ENCODE measurements around the gene OLFM1. TPM values are rescaled to one million over a fixed set of nuclear protein-coding genes. Genes with fewer than 3 reads are reported as not detected.

OLFM1 gene
- 28.3 TPM for total RNA-seq
- polyA plus RNA-seq, result 24.5 TPM
- long read RNA-seq, donor 1, result 0 reads
- long read RNA-seq, donor 2, result 0 reads
- long read RNA-seq, donor 3, transcript OLFM1-208 (4 exons, 1,057 nt), result major isoform, 6 of 11 reads
- long read RNA-seq, donor 3, partial matches to known transcripts, result 0 of 11 reads
- long read RNA-seq, donor 3, other reads (novel, unspliced or antisense), result 0 of 11 reads
- long read RNA-seq, donor 4, partial matches to known transcripts, result 0 of 4 reads
- long read RNA-seq, donor 4, other reads (novel, unspliced or antisense), result 0 of 4 reads
- long read RNA-seq, donor 5, transcript OLFM1-204 (6 exons, 2,444 nt), result major isoform, 5 of 14 reads
- long read RNA-seq, donor 5, partial matches to known transcripts, result 0 of 14 reads
- long read RNA-seq, donor 5, other reads (novel, unspliced or antisense), result 0 of 14 reads
- long read RNA-seq, donor 6, partial matches to known transcripts, result 0 of 8 reads
- long read RNA-seq, donor 6, other reads (novel, unspliced or antisense), result 0 of 8 reads
- long read RNA-seq, donor 7, partial matches to known transcripts, result 0 of 6 reads
- long read RNA-seq, donor 7, other reads (novel, unspliced or antisense), result 0 of 6 reads
- long read RNA-seq, donor 8, partial matches to known transcripts, result 0 of 5 reads
- long read RNA-seq, donor 8, other reads (novel, unspliced or antisense), result 0 of 5 reads
- long read RNA-seq, donor 9, partial matches to known transcripts, result 0 of 8 reads
- long read RNA-seq, donor 9, other reads (novel, unspliced or antisense), result 0 of 8 reads
- long read RNA-seq, donor 10, transcript OLFM1-204 (6 exons, 2,444 nt), result major isoform, 7 of 12 reads
- long read RNA-seq, donor 10, partial matches to known transcripts, result 0 of 12 reads
- long read RNA-seq, donor 10, other reads (novel, unspliced or antisense), result 0 of 12 reads

DNA sequence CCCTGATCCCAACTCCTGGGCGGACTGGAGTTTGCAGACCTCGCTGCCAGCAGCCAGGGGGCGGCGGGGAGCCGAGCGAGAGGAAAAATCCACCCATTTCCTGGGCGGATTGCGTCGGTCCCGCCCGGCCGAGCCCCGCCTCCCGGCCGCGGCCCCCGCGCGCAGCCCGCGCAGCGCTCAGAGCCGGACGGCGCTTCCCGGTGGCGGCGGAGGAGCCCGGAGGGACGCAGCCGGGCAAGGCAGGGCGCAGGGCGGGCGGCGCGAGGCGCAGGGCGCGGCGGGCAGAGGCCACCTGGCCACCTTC lies at the start of gene OLFM1:
Gene OLFM1, plus strand, starts transcription at position 180 of the 304 bp plus-strand sequence. CDS start 322 bp downstream, outside the sequence.
- Histone ChIP-seq H3K36me3 (ENCODE audit: control insufficient read depth in 2 of 2, insufficient read depth in 2 of 2, low read length in 1 of 2) (no peaks in the 10 kb centered on the region), H3K27ac (ENCODE audit: low read depth in 1 of 2, low read length in 1 of 2) (no peak within 1 kb of the TSS), H3K4me3 (ENCODE audit: low read length in 2 of 2) (peak within 1 kb of the TSS; percentile 5 to 26), H3K4me1 (ENCODE audit: control insufficient read depth in 2 of 2, insufficient read depth in 2 of 2, low read length in 2 of 2) (no peaks in the 10 kb centered on the region), H3K9me3 (ENCODE audit: control insufficient read depth in 2 of 2, insufficient read depth in 1 of 2, low read length in 1 of 2) (no peaks in the 10 kb centered on the region), H3K27me3 (ENCODE audit: control insufficient read depth in 2 of 2, insufficient read depth in 1 of 2, low read length in 1 of 2) (peaks cover 48 to 67% of the 10 kb centered on the region in 2 donors)
- peak in 1 of 9 donors; percentile 11 for DNase-seq (ENCODE audit: low read depth in 6 of 9, low spot score in 9 of 9)
- WGBS, result 1% methylated on average over 40 of the region's 40 CpGs

DNA sequence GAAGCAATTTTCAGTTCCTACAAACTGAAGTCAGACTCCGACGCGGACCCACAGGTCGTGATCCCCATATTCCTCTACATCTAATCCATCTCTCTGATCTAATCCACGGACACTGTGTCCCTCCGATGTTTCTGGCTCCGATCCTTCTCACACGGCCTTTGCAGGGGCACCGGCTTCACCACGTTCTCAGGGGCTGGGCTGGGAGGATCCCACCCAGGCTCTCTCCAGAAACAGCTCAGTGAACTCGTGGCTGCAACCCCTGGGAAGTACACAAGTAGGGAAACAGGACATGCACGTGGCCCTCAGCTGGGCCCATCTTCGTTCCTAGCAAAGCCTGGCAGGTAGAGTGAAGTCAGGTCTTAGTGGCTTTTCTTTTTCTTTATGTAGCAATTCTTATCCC lies 49.1 kb upstream of the OLFM1 start:
- no peak for DNase-seq (ENCODE audit: low read depth in 6 of 9, low spot score in 9 of 9)
- no peaks in the 10 kb centered on the region for H3K9me3 ChIP-seq (ENCODE audit: control insufficient read depth in 2 of 2, insufficient read depth in 1 of 2, low read length in 1 of 2)
- no peaks in the 10 kb centered on the region for H3K27me3 ChIP-seq (ENCODE audit: control insufficient read depth in 2 of 2, insufficient read depth in 1 of 2, low read length in 1 of 2)
- no peaks in the 10 kb centered on the region for H3K36me3 ChIP-seq (ENCODE audit: control insufficient read depth in 2 of 2, insufficient read depth in 2 of 2, low read length in 1 of 2)
- no peak overlapping the region for H3K27ac ChIP-seq (ENCODE audit: low read depth in 1 of 2, low read length in 1 of 2)
- 89% methylated on average over 13 of the region's 13 CpGs for WGBS
- no peak overlapping the region for H3K4me3 ChIP-seq (ENCODE audit: low read length in 2 of 2)
- no peaks in the 10 kb centered on the region for H3K4me1 ChIP-seq (ENCODE audit: control insufficient read depth in 2 of 2, insufficient read depth in 2 of 2, low read length in 2 of 2)

DNA sequence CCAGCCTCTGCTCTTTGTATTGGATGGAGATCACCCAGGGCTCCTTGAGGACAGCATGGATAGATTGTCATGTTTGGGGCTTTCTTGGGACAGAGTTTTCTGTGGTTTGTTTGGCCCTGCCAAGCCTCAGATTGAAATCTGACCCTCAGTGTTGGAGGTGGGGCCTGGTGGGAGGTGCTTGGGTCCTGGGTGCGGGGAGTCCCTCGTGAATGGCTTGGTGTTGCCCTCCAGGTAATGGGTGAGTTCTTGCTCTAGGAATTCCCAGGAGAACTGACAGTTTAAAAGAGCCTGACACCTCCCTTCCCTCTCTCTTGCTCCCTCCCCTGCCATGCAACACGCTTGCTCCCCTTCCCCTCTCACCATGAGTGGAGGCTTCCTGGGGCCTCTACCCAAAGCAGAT lies 48.6 kb upstream of the OLFM1 start:
- Histone ChIP-seq H3K4me1 (ENCODE audit: control insufficient read depth in 2 of 2, insufficient read depth in 2 of 2, low read length in 2 of 2) (no peaks in the 10 kb centered on the region), H3K27ac (ENCODE audit: low read depth in 1 of 2, low read length in 1 of 2) (no peak overlapping the region), H3K4me3 (ENCODE audit: low read length in 2 of 2) (no peak overlapping the region), H3K27me3 (ENCODE audit: control insufficient read depth in 2 of 2, insufficient read depth in 1 of 2, low read length in 1 of 2) (no peaks in the 10 kb centered on the region), H3K9me3 (ENCODE audit: control insufficient read depth in 2 of 2, insufficient read depth in 1 of 2, low read length in 1 of 2) (no peaks in the 10 kb centered on the region), H3K36me3 (ENCODE audit: control insufficient read depth in 2 of 2, insufficient read depth in 2 of 2, low read length in 1 of 2) (no peaks in the 10 kb centered on the region)
- no peak for DNase-seq (ENCODE audit: low read depth in 6 of 9, low spot score in 9 of 9)
- WGBS, result 88% methylated on average over 3 of the region's 3 CpGs

DNA sequence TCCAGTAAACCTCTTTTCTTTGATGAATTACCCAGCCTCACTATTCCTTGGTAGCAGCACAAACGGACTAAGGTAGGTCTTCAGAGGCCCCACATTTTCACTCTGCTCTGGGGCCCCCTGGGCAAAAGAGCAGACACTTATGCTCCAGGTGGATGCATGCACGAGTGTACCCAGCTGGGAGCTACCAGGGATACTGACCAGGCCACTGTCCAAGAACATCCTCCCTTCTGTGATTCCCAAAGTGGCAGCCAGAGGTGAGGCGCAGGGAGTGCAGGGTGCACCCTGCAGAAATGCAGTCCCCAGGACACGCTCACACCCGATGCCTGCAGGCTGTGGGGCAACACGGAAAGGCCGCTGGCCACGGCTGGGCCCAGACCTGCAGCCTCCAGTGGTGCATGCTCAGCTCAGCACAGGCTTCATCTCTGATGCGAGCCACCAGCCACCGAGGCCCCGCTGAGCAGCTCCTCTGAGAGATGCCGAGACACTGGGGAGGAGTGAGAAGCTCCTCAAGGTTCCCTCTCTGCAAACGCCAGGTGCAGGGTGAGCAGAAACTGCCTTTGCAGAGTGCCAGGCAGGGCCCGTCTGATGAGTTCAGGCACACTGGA lies 48.1 kb upstream of the OLFM1 start:
- Histone ChIP-seq H3K9me3 (ENCODE audit: control insufficient read depth in 2 of 2, insufficient read depth in 1 of 2, low read length in 1 of 2) (no peaks in the 10 kb centered on the region), H3K27ac (ENCODE audit: low read depth in 1 of 2, low read length in 1 of 2) (no peak overlapping the region), H3K36me3 (ENCODE audit: control insufficient read depth in 2 of 2, insufficient read depth in 2 of 2, low read length in 1 of 2) (no peaks in the 10 kb centered on the region), H3K4me3 (ENCODE audit: low read length in 2 of 2) (no peak overlapping the region), H3K4me1 (ENCODE audit: control insufficient read depth in 2 of 2, insufficient read depth in 2 of 2, low read length in 2 of 2) (no peaks in the 10 kb centered on the region), H3K27me3 (ENCODE audit: control insufficient read depth in 2 of 2, insufficient read depth in 1 of 2, low read length in 1 of 2) (no peaks in the 10 kb centered on the region)
- no peak for DNase-seq (ENCODE audit: low read depth in 6 of 9, low spot score in 9 of 9)
- WGBS, result 89% methylated on average over 14 of the region's 14 CpGs

DNA sequence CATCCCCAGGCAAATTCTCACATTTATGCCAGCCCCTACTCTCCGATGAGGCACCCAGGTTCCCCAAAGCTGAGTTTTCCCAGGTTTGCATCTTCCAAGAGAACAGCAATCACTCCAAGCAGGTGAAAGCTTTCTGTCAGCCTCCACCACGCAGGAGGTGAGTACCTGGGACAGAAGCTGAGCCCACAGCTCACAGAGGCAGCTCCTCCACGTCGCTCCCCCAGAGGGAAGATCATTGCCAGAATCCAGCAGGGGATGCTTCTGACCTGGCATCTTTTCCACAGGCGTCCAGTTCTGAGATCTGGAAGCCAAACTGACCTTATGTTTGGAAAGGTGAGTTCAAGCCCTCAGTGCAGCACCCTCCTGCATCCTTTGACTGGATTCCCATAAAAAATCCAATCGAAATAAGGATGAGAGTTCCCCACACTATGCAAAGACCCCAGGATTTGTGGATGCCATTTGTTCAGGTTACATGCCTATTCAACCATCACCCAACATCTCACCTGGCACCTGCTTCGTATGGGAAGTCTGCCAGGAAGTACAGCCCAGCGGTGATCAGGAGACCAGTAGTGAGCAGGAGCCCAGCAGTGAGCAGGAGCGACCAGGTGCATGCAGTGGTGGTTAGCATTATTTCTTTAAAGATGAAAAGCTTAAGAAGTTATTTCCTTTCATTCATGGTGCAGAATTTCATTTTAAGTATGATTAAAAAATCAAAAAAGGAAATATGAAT lies 47.4 kb upstream of the OLFM1 start:
- no peaks in the 10 kb centered on the region for H3K4me1 ChIP-seq (ENCODE audit: control insufficient read depth in 2 of 2, insufficient read depth in 2 of 2, low read length in 2 of 2)
- no peak for DNase-seq (ENCODE audit: low read depth in 6 of 9, low spot score in 9 of 9)
- H3K27me3 ChIP-seq (ENCODE audit: control insufficient read depth in 2 of 2, insufficient read depth in 1 of 2, low read length in 1 of 2), result no peaks in the 10 kb centered on the region

DNA sequence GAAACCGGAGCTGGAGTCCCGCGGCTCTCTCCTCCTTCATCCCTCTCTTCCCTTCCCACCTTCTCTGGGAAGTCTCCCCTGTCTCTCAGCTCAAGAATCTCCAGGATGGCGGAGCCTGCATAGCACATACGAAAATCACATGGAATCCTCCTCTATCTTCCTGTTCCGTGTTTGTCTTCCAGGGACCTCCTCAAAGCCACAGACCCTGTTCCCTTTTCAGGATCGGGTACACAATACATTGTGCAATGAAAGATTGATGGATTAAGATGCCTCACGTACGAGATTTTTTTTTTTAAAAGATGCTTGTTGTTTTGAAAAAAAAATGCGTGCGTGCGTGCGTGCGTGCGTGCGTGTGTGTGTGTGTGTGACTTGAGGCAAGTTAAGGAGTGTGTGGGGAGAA lies 46.6 kb upstream of the OLFM1 start:
- Histone ChIP-seq H3K9me3 (ENCODE audit: control insufficient read depth in 2 of 2, insufficient read depth in 1 of 2, low read length in 1 of 2) (no peaks in the 10 kb centered on the region), H3K4me1 (ENCODE audit: control insufficient read depth in 2 of 2, insufficient read depth in 2 of 2, low read length in 2 of 2) (no peaks in the 10 kb centered on the region), H3K4me3 (ENCODE audit: low read length in 2 of 2) (no peak overlapping the region), H3K27me3 (ENCODE audit: control insufficient read depth in 2 of 2, insufficient read depth in 1 of 2, low read length in 1 of 2) (no peaks in the 10 kb centered on the region), H3K27ac (ENCODE audit: low read depth in 1 of 2, low read length in 1 of 2) (no peak overlapping the region), H3K36me3 (ENCODE audit: control insufficient read depth in 2 of 2, insufficient read depth in 2 of 2, low read length in 1 of 2) (no peaks in the 10 kb centered on the region)
- no peak for DNase-seq (ENCODE audit: low read depth in 6 of 9, low spot score in 9 of 9)
- WGBS, result 72% methylated on average over 16 of the region's 16 CpGs

More for the DNA sequence above, 47.4 kb upstream of the OLFM1 start:
- H3K36me3 ChIP-seq (ENCODE audit: control insufficient read depth in 2 of 2, insufficient read depth in 2 of 2, low read length in 1 of 2), result no peaks in the 10 kb centered on the region
- no peak overlapping the region for H3K27ac ChIP-seq (ENCODE audit: low read depth in 1 of 2, low read length in 1 of 2)
- WGBS, result 81% methylated on average over 9 of the region's 9 CpGs
- H3K9me3 ChIP-seq (ENCODE audit: control insufficient read depth in 2 of 2, insufficient read depth in 1 of 2, low read length in 1 of 2), result no peaks in the 10 kb centered on the region
- H3K4me3 ChIP-seq (ENCODE audit: low read length in 2 of 2), result no peak overlapping the region

DNA sequence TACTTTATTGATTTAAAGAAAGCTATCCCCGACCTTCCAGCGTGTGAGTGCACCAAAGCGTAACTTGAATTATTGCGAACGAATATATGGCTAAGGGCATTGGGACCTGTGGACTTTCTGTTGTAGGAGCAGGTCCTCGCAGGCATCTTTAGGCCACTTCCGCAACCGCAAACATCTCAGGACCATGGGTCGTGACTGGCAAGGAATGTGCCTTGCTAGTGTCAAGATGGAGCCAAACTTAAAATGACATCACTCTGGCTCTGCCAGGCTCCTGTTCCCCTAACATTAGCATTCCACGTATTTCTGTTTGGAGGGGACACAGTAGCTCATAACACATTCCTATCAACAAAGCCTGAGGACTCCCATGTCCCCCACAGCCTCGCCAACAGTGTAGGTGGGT lies 44.1 kb upstream of the OLFM1 start:
- Histone ChIP-seq H3K9me3 (ENCODE audit: control insufficient read depth in 2 of 2, insufficient read depth in 1 of 2, low read length in 1 of 2) (no peaks in the 10 kb centered on the region), H3K4me1 (ENCODE audit: control insufficient read depth in 2 of 2, insufficient read depth in 2 of 2, low read length in 2 of 2) (no peaks in the 10 kb centered on the region), H3K27me3 (ENCODE audit: control insufficient read depth in 2 of 2, insufficient read depth in 1 of 2, low read length in 1 of 2) (no peaks in the 10 kb centered on the region), H3K27ac (ENCODE audit: low read depth in 1 of 2, low read length in 1 of 2) (no peak overlapping the region), H3K36me3 (ENCODE audit: control insufficient read depth in 2 of 2, insufficient read depth in 2 of 2, low read length in 1 of 2) (no peaks in the 10 kb centered on the region), H3K4me3 (ENCODE audit: low read length in 2 of 2) (no peak overlapping the region)
- WGBS, result 78% methylated on average over 11 of the region's 11 CpGs
- no peak for DNase-seq (ENCODE audit: low read depth in 6 of 9, low spot score in 9 of 9)

DNA sequence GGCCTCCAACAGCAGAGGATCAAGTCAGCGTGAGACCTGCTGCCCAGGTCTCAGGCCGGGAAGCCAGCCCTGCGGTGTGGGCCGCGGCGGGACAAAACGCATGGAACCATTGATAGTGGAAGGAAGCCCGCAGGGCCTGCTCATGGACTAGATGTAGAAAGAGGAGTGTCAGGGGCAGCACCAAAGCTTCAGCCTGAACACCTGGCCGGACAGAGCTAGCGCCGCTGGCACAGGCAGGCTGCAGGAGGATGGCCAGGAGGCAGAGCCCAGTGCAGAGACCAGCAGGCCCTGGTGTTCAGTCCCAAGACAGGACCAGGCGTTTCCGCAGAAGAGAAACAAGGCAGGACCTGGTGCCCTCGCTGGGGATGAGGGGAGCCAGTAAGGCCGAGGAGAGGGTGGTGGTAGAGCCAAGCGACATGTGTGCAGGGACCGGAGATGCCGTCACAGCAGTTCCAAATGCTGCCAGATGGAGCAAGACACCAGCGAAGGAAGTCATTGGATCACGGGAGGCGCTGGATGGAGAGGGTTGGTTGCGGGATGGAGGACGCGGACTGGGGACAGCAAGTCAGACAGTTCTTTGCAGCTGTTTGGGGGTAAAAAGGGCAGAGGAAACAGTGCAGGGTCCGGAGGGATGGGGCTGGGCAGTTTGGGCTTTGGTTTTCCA lies 42.1 kb upstream of the OLFM1 start:
- H3K36me3 ChIP-seq (ENCODE audit: control insufficient read depth in 2 of 2, insufficient read depth in 2 of 2, low read length in 1 of 2), result no peaks in the 10 kb centered on the region
- no peak overlapping the region for H3K4me3 ChIP-seq (ENCODE audit: low read length in 2 of 2)
- 84% methylated on average over 25 of the region's 25 CpGs for WGBS
- H3K9me3 ChIP-seq (ENCODE audit: control insufficient read depth in 2 of 2, insufficient read depth in 1 of 2, low read length in 1 of 2), result no peaks in the 10 kb centered on the region
- no peaks in the 10 kb centered on the region for H3K27me3 ChIP-seq (ENCODE audit: control insufficient read depth in 2 of 2, insufficient read depth in 1 of 2, low read length in 1 of 2)
- H3K27ac ChIP-seq (ENCODE audit: low read depth in 1 of 2, low read length in 1 of 2), result no peak overlapping the region
- no peaks in the 10 kb centered on the region for H3K4me1 ChIP-seq (ENCODE audit: control insufficient read depth in 2 of 2, insufficient read depth in 2 of 2, low read length in 2 of 2)
- DNase-seq (ENCODE audit: low read depth in 6 of 9, low spot score in 9 of 9), result no peak

Measured in thymus (tissue), 14 donors.